OCI-LY1 (cell line): ENCODE measurements around the gene DAPL1.
A peak's percentile ranks its signal among the peaks of the same experiment; 100 is the strongest.

ENCODE experiments used
- H2AFZ ChIP-seq: fragments of 200-600 bp; sonication (generic), shearing (Covaris generic); 2 replicates; pipeline ENCODE4 v1.6.0; 2014; ENCODE audit warnings: antibody characterized with exemption, mild to moderate bottlenecking, low read length
- H3F3A ChIP-seq: fragments of 200-600 bp; sonication (generic), shearing (Covaris generic); 2 replicates; pipeline ENCODE4 v1.6.0; 2014; ENCODE audit warnings: mild to moderate bottlenecking, antibody characterized with exemption, low read length, moderate library complexity; ENCODE audit not compliant: insufficient read depth
- H3K27ac ChIP-seq: fragments of 200-600 bp; sonication (generic); 2 replicates; pipeline ENCODE4 v1.5.1; 2014; ENCODE audit warnings: low read length, mixed run types, mild to moderate bottlenecking, low read depth; ENCODE audit not compliant: poor library complexity, severe bottlenecking
- H3K27me3 ChIP-seq: fragments of 200-600 bp; sonication (generic); 2 replicates; pipeline ENCODE4 v1.6.0; 2014; ENCODE audit warnings: antibody characterized with exemption, mild to moderate bottlenecking, low read length, moderate library complexity; ENCODE audit not compliant: insufficient read depth
- H3K36me3 ChIP-seq: fragments of 200-600 bp; sonication (generic); 2 replicates; pipeline ENCODE4 v1.6.1; 2014; ENCODE audit warnings: mild to moderate bottlenecking, antibody characterized with exemption, low read length, moderate library complexity, mixed read lengths; ENCODE audit not compliant: insufficient read depth
- H3K4me1 ChIP-seq: fragments of 200-600 bp; sonication (generic); 2 replicates; pipeline ENCODE4 v1.5.1; 2014; ENCODE audit warnings: mild to moderate bottlenecking, low read length, moderate library complexity; ENCODE audit not compliant: insufficient read depth, severe bottlenecking
- H3K4me2 ChIP-seq: fragments of 200-600 bp; sonication (generic), shearing (Covaris generic); 2 replicates; pipeline ENCODE4 v1.6.1; 2014; ENCODE audit warnings: low read length
- H3K4me3 ChIP-seq: fragments of 200-600 bp; sonication (generic); 2 replicates; pipeline ENCODE4 v1.5.1; 2014; ENCODE audit warnings: low read length, low read depth, mild to moderate bottlenecking, mixed read lengths; ENCODE audit not compliant: poor library complexity, severe bottlenecking
- H3K79me2 ChIP-seq: fragments of 200-600 bp; shearing (Covaris generic); 2 replicates; pipeline ENCODE4 v1.6.1; 2016; ENCODE audit warnings: mixed run types, low read length, mixed read lengths; ENCODE audit not compliant: insufficient read depth
- H3K9ac ChIP-seq: fragments of 200-600 bp; sonication (generic), shearing (Covaris generic); 2 replicates; pipeline ENCODE4 v1.6.1; 2014; ENCODE audit warnings: mild to moderate bottlenecking, low read length, mixed read lengths
- H3K9me2 ChIP-seq: fragments of 200-600 bp; sonication (generic), shearing (Covaris generic); 2 replicates; pipeline ENCODE4 v1.6.1; 2014; ENCODE audit warnings: low read depth, mild to moderate bottlenecking, low read length, mixed read lengths
- H3K9me3 ChIP-seq: fragments of 200-600 bp; shearing (Covaris generic); 2 replicates; pipeline ENCODE4 v1.6.1; 2014; ENCODE audit warnings: low read length, mixed read lengths
- H4K20me1 ChIP-seq: fragments of 200-600 bp; sonication (generic), shearing (Covaris generic); 2 replicates; pipeline ENCODE4 v1.6.0; 2016; ENCODE audit warnings: mild to moderate bottlenecking, low read length; ENCODE audit not compliant: insufficient read depth
- EZH2 ChIP-seq: fragments of 200-600 bp; sonication (generic), shearing (Covaris generic); IDR thresholded peaks from 2 replicates; pipeline ENCODE4 v1.8.0; 2017; ENCODE audit warnings: borderline replicate concordance, mixed run types, mild to moderate bottlenecking, antibody characterized with exemption, low read length, moderate library complexity, mixed read lengths
- TF ChIP-seq, protein P1 (sequence below): fragments of 200-600 bp; sonication (generic), shearing (Covaris generic); IDR thresholded peaks from 2 replicates; pipeline ENCODE4 v1.5.1; 2017; ENCODE audit warnings: mild to moderate bottlenecking, antibody characterized with exemption, low read length, moderate library complexity, mixed read lengths

The DAPL1 gene

DNA sequence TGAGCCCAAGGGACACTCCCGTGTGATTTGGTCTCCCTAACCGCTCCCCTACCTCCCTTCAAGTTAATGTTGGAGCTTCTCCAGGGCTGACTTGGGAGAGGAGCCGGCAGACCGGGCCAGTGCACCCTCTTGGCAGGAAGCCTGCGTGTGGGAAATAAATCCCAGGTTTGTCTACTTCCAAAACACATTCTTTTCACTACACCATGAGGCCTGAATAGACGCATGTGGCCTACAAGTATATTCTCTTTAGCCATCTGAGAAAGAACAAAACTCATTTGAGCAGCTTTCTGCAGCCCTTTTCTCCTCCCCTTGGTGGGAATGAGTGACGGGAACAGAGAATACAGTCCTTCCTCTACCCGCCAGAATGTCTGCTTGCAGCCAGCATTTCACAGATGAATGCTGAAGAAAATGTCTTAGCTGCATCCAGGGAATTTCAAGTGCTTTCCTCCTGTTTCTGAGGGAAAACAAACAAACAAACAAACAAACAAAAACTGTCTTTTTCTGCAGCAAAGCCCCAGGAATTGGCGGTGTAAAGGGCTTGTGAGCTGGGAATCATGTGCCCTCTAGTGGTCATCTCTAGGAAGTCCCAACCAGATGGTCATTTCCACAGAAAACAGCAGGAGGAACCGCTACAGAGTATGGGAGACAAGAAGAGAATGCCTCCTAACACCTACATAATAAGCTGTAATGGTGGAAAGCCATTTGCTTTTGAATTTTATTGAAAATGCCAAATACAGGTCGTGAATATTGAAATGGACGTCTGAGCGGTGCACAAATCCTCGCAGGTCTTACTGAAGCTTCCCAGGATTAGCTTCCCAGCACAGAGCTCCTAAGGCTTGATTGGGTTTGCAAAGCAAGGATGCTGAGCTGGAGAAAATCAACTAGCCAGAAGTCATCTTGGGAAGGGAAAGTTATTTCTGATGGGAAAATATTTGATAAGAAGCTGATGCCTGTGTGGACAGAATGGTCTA lies 41.2 kb upstream of the DAPL1 start:
- Histone ChIP-seq H3K9ac (no peak overlapping the region), H3F3A (no peaks in the 10 kb centered on the region), H4K20me1 (no peaks in the 10 kb centered on the region), H3K9me2 (no peaks in the 10 kb centered on the region), H3K9me3 (no peaks in the 10 kb centered on the region), H3K4me2 (no peak overlapping the region), H2AFZ (no peak overlapping the region), H3K27me3 (no peaks in the 10 kb centered on the region; the same call in 1 of the 2 replicates), H3K36me3 (no peaks in the 10 kb centered on the region), H3K79me2 (no peaks in the 10 kb centered on the region), H3K4me3 (no peak overlapping the region), H3K4me1 (peaks cover 8% of the 10 kb centered on the region), H3K27ac (no peak overlapping the region)
- TF ChIP-seq EZH2, result no peak
- TF ChIP-seq, protein P1, sequence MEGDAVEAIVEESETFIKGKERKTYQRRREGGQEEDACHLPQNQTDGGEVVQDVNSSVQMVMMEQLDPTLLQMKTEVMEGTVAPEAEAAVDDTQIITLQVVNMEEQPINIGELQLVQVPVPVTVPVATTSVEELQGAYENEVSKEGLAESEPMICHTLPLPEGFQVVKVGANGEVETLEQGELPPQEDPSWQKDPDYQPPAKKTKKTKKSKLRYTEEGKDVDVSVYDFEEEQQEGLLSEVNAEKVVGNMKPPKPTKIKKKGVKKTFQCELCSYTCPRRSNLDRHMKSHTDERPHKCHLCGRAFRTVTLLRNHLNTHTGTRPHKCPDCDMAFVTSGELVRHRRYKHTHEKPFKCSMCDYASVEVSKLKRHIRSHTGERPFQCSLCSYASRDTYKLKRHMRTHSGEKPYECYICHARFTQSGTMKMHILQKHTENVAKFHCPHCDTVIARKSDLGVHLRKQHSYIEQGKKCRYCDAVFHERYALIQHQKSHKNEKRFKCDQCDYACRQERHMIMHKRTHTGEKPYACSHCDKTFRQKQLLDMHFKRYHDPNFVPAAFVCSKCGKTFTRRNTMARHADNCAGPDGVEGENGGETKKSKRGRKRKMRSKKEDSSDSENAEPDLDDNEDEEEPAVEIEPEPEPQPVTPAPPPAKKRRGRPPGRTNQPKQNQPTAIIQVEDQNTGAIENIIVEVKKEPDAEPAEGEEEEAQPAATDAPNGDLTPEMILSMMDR, result peak; percentile 86

DNA sequence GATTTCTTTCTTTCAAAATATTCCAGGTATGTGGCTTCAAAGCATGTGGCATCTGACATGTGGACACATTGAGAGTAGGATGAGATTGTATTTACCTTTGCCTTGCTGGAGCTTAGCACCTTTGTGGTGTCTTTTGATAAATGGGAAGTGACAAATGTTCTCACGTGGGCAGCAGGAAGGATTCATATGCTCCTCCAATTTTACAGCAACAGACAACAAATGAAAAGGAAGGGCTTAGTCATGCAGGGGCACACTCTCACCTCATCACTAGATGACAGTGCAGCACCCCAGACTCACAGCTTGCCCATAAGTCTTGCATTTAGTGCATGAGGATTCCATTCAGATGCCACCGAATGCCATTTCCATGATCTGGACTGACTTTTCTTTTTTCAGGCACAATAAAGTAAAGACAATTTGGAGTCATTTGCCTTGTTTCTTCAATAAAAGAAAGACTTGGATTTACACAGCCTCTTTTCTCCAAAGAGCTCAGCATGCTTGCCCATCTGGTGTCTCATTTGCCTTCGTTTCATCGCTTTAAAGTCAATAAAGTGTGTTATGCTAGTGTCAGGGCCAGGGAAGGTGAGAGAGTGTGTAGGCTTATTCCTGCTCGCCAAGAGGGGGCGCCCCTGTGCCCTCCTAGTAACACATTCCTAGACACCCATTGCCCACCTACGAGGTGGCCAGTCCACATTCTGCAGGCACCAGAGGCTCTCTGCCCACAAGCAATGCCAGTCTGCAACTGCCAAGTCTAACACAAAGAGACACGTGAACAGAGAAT lies 39.6 kb upstream of the DAPL1 start:
- H3K9me3 ChIP-seq, result no peaks in the 10 kb centered on the region
- no peaks in the 10 kb centered on the region for H4K20me1 ChIP-seq
- no peak overlapping the region for H3K27ac ChIP-seq
- no peaks in the 10 kb centered on the region; the same call in 1 of the 2 replicates for H3K27me3 ChIP-seq
- H3K4me1 ChIP-seq, result peaks cover 8% of the 10 kb centered on the region
- no peak for TF ChIP-seq EZH2
- TF ChIP-seq, protein P1, result peak; percentile 64
- no peaks in the 10 kb centered on the region for H3K79me2 ChIP-seq
- H3K4me2 ChIP-seq, result no peak overlapping the region
- no peaks in the 10 kb centered on the region for H3F3A ChIP-seq
- H3K9me2 ChIP-seq, result no peaks in the 10 kb centered on the region
- H3K36me3 ChIP-seq, result no peaks in the 10 kb centered on the region
- no peak overlapping the region for H2AFZ ChIP-seq
- no peak overlapping the region for H3K9ac ChIP-seq
- H3K4me3 ChIP-seq, result no peak overlapping the region

DNA sequence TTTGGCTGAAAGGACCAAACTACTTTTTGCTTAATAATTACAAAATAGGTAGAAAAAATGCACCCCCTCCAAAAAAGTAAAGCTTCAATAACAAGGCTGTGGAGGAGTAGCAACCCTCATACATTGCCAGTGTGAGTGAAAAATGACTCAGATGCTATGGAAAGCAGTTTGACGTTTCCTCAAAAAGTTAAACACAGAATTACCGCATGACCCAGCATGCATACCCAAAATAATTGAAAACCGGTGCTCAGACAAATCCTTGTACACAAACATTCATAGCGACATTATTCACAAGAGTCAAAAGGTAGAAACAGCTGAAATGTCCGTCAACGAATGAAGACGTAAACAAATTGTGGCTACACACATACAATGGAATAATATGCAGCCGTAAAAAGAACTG lies 38.8 kb upstream of the DAPL1 start:
- no peak overlapping the region for H2AFZ ChIP-seq
- H3K4me1 ChIP-seq, result peaks cover 8% of the 10 kb centered on the region
- H3F3A ChIP-seq, result no peaks in the 10 kb centered on the region
- H3K4me2 ChIP-seq, result no peak overlapping the region
- no peak overlapping the region for H3K9ac ChIP-seq
- no peaks in the 10 kb centered on the region for H3K9me2 ChIP-seq
- H3K79me2 ChIP-seq, result no peaks in the 10 kb centered on the region
- no peaks in the 10 kb centered on the region; the same call in 1 of the 2 replicates for H3K27me3 ChIP-seq
- H3K9me3 ChIP-seq, result no peaks in the 10 kb centered on the region
- no peaks in the 10 kb centered on the region for H4K20me1 ChIP-seq
- no peaks in the 10 kb centered on the region for H3K36me3 ChIP-seq
- TF ChIP-seq, protein P1, result no peak
- TF ChIP-seq EZH2, result no peak
- no peak overlapping the region for H3K27ac ChIP-seq
- H3K4me3 ChIP-seq, result no peak overlapping the region
